ENCODE measurements around the gene CAMTA2.

DNA sequence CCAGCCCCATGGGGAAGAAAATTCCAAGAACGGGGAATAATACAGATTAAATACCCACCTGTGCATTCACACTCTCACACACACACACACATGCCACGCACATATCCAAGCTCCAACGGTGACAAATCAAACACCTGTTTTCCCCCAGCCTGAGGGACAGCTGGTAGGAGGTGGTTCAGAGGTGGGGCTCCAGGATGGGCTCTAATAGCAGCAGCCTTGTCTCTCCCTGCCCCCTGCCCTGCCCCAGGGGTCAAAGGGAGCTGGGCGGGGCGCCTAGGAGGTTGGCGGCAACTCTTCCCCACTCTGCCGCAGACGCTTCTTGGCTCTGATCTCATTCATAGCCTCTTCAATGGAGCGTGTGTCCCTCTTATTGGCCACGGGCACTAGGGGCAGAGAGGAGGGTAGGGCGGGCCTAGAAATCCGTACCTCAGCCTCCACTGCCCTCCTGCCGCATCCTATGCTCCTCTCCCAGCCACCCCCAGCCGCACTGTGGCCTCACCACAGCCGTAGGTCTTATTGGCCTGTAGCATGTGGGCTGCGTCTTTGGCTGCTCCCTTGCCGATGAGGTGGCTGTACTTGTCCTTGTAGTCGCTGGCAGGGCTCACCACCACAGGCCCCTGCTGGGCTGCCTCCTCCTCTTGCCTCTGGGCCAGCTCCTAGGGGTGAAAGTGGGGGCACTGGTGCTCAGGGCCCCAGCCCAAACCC, 28.1 kb downstream of the CAMTA2 start:
- no peak for TF ChIP-seq POLR2A (IDR thresholded peaks at IDR 0.05)
- TF ChIP-seq, protein P1, sequence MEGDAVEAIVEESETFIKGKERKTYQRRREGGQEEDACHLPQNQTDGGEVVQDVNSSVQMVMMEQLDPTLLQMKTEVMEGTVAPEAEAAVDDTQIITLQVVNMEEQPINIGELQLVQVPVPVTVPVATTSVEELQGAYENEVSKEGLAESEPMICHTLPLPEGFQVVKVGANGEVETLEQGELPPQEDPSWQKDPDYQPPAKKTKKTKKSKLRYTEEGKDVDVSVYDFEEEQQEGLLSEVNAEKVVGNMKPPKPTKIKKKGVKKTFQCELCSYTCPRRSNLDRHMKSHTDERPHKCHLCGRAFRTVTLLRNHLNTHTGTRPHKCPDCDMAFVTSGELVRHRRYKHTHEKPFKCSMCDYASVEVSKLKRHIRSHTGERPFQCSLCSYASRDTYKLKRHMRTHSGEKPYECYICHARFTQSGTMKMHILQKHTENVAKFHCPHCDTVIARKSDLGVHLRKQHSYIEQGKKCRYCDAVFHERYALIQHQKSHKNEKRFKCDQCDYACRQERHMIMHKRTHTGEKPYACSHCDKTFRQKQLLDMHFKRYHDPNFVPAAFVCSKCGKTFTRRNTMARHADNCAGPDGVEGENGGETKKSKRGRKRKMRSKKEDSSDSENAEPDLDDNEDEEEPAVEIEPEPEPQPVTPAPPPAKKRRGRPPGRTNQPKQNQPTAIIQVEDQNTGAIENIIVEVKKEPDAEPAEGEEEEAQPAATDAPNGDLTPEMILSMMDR (IDR thresholded peaks at IDR 0.05), result no peak

Measured in right lobe of liver (tissue), 4 donors.